OCI-LY3 (cell line): ENCODE data around the gene GRID2.

Source experiments
- H2AFZ ChIP-seq: fragments of 200-600, 300-600 bp; shearing (Covaris generic); 2 replicates; pipeline ENCODE4 v1.6.0; 2014; ENCODE audit warnings: antibody characterized with exemption, low read depth, low read length
- H3K27ac ChIP-seq: fragments of 200-600, 300-600 bp; sonication (generic); 2 replicates; pipeline ENCODE4 v1.5.1; 2014; ENCODE audit warnings: mild to moderate bottlenecking, low read length, moderate library complexity, mixed read lengths
- H3K27me3 ChIP-seq: fragments of 200-600, 300-600 bp; sonication (generic); 2 replicates; pipeline ENCODE4 v1.6.1; 2014; ENCODE audit warnings: low read depth, low read length, mixed read lengths
- H3K36me3 ChIP-seq: fragments of 200-600, 300-600 bp; sonication (generic); replicated peaks from 2 replicates; pipeline ENCODE3; 2014; ENCODE audit warnings: low read depth, low read length, mixed read lengths
- H3K4me1 ChIP-seq: fragments of 300-600, 200-600 bp; sonication (generic); 2 replicates; pipeline ENCODE4 v1.6.1; 2014; ENCODE audit warnings: low read length, mixed read lengths
- H3K4me2 ChIP-seq: fragments of 200-600, 300-600 bp; sonication (generic); 2 replicates; pipeline ENCODE4 v1.6.1; 2014; ENCODE audit warnings: low read length, mixed read lengths
- H3K4me3 ChIP-seq: fragments of 300-600, 200-600 bp; sonication (generic); 2 replicates; pipeline ENCODE4 v1.5.1; 2014; ENCODE audit warnings: antibody characterized with exemption, mild to moderate bottlenecking, low read length, moderate library complexity
- H3K79me2 ChIP-seq: fragments of 300-600, 200-600 bp; shearing (Covaris generic); 2 replicates; pipeline ENCODE4 v1.6.1; 2014; ENCODE audit warnings: mild to moderate bottlenecking, low read length, mixed read lengths
- H3K9ac ChIP-seq: fragments of 300-600, 200-600 bp; shearing (Covaris generic); 2 replicates; pipeline ENCODE4 v1.6.0; 2014; ENCODE audit warnings: mild to moderate bottlenecking, low read length, moderate library complexity
- H3K9me3 ChIP-seq: fragments of 200-600, 300-600 bp; shearing (Covaris generic); 2 replicates; pipeline ENCODE4 v1.6.1; 2014; ENCODE audit warnings: low read length, mixed read lengths; ENCODE audit not compliant: insufficient read depth
- H4K20me1 ChIP-seq: fragments of 200-600, 300-600 bp; sonication (generic); 2 replicates; pipeline ENCODE4 v1.6.1; 2016; ENCODE audit warnings: low read length, mixed read lengths; ENCODE audit not compliant: insufficient read depth
- CTCF ChIP-seq: fragments of 200-600, 300-600 bp; sonication (generic); IDR thresholded peaks from 2 replicates; pipeline ENCODE4 v1.5.1; 2014; ENCODE audit warnings: antibody characterized with exemption, low read length, low read depth
- EZH2phosphoT487 ChIP-seq: fragments of 200-600 bp; shearing (Covaris generic); IDR thresholded peaks from 2 replicates; pipeline ENCODE4 v1.6.1; 2018; ENCODE audit warnings: antibody characterized with exemption, mixed run types, low read depth

Gene GRID2

GRCh38 chr4:92992758-92993157, 689.0 kb downstream of the GRID2 start:
- Histone ChIP-seq H4K20me1 (no peaks in the 10 kb centered on the region), H3K4me3 (no peak overlapping the region), H3K4me1 (no peaks in the 10 kb centered on the region), H3K4me2 (no peak overlapping the region), H3K9me3 (no peaks in the 10 kb centered on the region), H3K27me3 (no peaks in the 10 kb centered on the region), H3K79me2 (no peaks in the 10 kb centered on the region), H3K9ac (no peak overlapping the region), H3K27ac (no peak overlapping the region), H3K36me3 (no peaks in the 10 kb centered on the region), H2AFZ (no peak overlapping the region)
- TF ChIP-seq CTCF = no peak
- TF ChIP-seq EZH2phosphoT487 = no peak

GRCh38 chr4:92994727-92995126, 691.0 kb downstream of the GRID2 start:
- H2AFZ ChIP-seq = no peak overlapping the region
- H3K36me3 ChIP-seq = no peaks in the 10 kb centered on the region
- H4K20me1 ChIP-seq = no peaks in the 10 kb centered on the region
- H3K4me2 ChIP-seq = no peak overlapping the region
- H3K4me3 ChIP-seq = no peak overlapping the region
- H3K9me3 ChIP-seq = no peaks in the 10 kb centered on the region
- H3K79me2 ChIP-seq = no peaks in the 10 kb centered on the region
- no peak overlapping the region for H3K9ac ChIP-seq
- no peaks in the 10 kb centered on the region for H3K4me1 ChIP-seq
- no peaks in the 10 kb centered on the region for H3K27me3 ChIP-seq
- H3K27ac ChIP-seq = no peak overlapping the region
- TF ChIP-seq EZH2phosphoT487 (no peak), CTCF (no peak)

GRCh38 chr4:92996533-92996932, 692.8 kb downstream of the GRID2 start:
- H3K9ac ChIP-seq = no peak overlapping the region
- no peaks in the 10 kb centered on the region for H3K9me3 ChIP-seq
- TF ChIP-seq CTCF = no peak
- no peak for TF ChIP-seq EZH2phosphoT487
- no peaks in the 10 kb centered on the region for H3K36me3 ChIP-seq
- H3K79me2 ChIP-seq = no peaks in the 10 kb centered on the region
- H2AFZ ChIP-seq = no peak overlapping the region
- H4K20me1 ChIP-seq = no peaks in the 10 kb centered on the region
- no peak overlapping the region for H3K4me3 ChIP-seq
- H3K27ac ChIP-seq = no peak overlapping the region
- H3K4me2 ChIP-seq = no peak overlapping the region
- no peaks in the 10 kb centered on the region for H3K27me3 ChIP-seq
- no peaks in the 10 kb centered on the region for H3K4me1 ChIP-seq

- Histone ChIP-seq H4K20me1 (no peaks in the 10 kb centered on the region), H3K27ac (no peak overlapping the region), H3K79me2 (no peaks in the 10 kb centered on the region), H3K9ac (no peak overlapping the region), H3K27me3 (no peaks in the 10 kb centered on the region), H3K4me3 (no peak overlapping the region), H3K4me1 (peaks cover 8% of the 10 kb centered on the region), H3K4me2 (no peak overlapping the region), H2AFZ (no peak overlapping the region), H3K9me3 (no peaks in the 10 kb centered on the region), H3K36me3 (no peaks in the 10 kb centered on the region)
- TF ChIP-seq EZH2phosphoT487 (no peak), CTCF (no peak)
Measured at GRCh38 chr4:93000910-93001309, 697.1 kb downstream of the GRID2 start.
